ENCODE results near the gene TDP2. TPM values are rescaled to one million over a fixed set of nuclear protein-coding genes. Genes with fewer than 3 reads are reported as not detected.

The TDP2 gene
- polyA plus RNA-seq, 1 donor from 2014 or later, result 49.0 TPM

DNA sequence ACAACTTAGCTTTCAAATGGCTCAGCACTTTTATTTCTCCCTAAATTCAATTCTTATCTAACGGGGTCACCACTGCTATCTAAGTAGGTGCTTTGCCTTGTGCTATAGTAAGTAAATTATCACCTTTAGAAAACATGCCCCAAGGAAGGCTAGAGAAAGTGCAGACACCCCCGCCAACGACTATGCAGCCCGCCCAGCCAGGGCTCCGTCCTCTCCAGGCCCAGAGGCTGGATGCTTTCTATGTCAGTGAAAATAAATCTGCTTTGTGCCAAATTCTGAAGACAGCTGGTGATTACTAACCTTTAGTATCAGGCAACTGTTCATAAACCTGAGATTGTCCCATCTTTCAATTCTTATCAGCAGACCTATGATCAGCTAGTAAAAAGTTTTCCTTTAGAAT, 35.0 kb downstream of the TDP2 start:
- Histone ChIP-seq H3K4me2 (ENCODE audit: low read length) (no peak overlapping the region), H3K27ac (ENCODE audit: low read length) (no peak overlapping the region), H3F3A (ENCODE audit: insufficient read depth, low read length, poor library complexity, severe bottlenecking) (no peaks in the 10 kb centered on the region), H3K9me3 (ENCODE audit: low read length) (no peaks in the 10 kb centered on the region), H3K27me3 (ENCODE audit: insufficient read depth, low read depth, low read length) (no peaks in the 10 kb centered on the region), H2AFZ (ENCODE audit: low read depth, low read length) (no peak overlapping the region), H4K20me1 (ENCODE audit: insufficient read depth) (no peaks in the 10 kb centered on the region), H3K4me3 (ENCODE audit: low read length) (no peak overlapping the region), H3K9me2 (ENCODE audit: insufficient read depth, low read length) (no peaks in the 10 kb centered on the region), H3K36me3 (ENCODE audit: insufficient read depth, low read length) (no peaks in the 10 kb centered on the region), H3K79me2 (replicated peaks; ENCODE audit: insufficient read depth, low read length) (no peaks in the 10 kb centered on the region), H3K9ac (ENCODE audit: low read length) (no peak overlapping the region)
- TF ChIP-seq EP300 (conservative IDR thresholded peaks at IDR 0.05; ENCODE audit: poor library complexity, severe bottlenecking) (no peak), MXI1 (conservative IDR thresholded peaks at IDR 0.05; ENCODE audit: poor library complexity, severe bottlenecking) (no peak), POLR2AphosphoS5 (IDR thresholded peaks at IDR 0.05) (no peak), SMC3 (conservative IDR thresholded peaks at IDR 0.05; ENCODE audit: poor library complexity) (no peak), TAF1 (IDR thresholded peaks at IDR 0.05; ENCODE audit: low read depth) (no peak), EZH2 (IDR thresholded peaks at IDR 0.05; ENCODE audit: borderline replicate concordance, insufficient read depth, low read length, poor library complexity, severe bottlenecking) (no peak)
- TF ChIP-seq, protein P1, sequence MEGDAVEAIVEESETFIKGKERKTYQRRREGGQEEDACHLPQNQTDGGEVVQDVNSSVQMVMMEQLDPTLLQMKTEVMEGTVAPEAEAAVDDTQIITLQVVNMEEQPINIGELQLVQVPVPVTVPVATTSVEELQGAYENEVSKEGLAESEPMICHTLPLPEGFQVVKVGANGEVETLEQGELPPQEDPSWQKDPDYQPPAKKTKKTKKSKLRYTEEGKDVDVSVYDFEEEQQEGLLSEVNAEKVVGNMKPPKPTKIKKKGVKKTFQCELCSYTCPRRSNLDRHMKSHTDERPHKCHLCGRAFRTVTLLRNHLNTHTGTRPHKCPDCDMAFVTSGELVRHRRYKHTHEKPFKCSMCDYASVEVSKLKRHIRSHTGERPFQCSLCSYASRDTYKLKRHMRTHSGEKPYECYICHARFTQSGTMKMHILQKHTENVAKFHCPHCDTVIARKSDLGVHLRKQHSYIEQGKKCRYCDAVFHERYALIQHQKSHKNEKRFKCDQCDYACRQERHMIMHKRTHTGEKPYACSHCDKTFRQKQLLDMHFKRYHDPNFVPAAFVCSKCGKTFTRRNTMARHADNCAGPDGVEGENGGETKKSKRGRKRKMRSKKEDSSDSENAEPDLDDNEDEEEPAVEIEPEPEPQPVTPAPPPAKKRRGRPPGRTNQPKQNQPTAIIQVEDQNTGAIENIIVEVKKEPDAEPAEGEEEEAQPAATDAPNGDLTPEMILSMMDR (IDR thresholded peaks at IDR 0.05; ENCODE audit: poor library complexity, severe bottlenecking), result no peak
- TF ChIP-seq, protein P2, sequence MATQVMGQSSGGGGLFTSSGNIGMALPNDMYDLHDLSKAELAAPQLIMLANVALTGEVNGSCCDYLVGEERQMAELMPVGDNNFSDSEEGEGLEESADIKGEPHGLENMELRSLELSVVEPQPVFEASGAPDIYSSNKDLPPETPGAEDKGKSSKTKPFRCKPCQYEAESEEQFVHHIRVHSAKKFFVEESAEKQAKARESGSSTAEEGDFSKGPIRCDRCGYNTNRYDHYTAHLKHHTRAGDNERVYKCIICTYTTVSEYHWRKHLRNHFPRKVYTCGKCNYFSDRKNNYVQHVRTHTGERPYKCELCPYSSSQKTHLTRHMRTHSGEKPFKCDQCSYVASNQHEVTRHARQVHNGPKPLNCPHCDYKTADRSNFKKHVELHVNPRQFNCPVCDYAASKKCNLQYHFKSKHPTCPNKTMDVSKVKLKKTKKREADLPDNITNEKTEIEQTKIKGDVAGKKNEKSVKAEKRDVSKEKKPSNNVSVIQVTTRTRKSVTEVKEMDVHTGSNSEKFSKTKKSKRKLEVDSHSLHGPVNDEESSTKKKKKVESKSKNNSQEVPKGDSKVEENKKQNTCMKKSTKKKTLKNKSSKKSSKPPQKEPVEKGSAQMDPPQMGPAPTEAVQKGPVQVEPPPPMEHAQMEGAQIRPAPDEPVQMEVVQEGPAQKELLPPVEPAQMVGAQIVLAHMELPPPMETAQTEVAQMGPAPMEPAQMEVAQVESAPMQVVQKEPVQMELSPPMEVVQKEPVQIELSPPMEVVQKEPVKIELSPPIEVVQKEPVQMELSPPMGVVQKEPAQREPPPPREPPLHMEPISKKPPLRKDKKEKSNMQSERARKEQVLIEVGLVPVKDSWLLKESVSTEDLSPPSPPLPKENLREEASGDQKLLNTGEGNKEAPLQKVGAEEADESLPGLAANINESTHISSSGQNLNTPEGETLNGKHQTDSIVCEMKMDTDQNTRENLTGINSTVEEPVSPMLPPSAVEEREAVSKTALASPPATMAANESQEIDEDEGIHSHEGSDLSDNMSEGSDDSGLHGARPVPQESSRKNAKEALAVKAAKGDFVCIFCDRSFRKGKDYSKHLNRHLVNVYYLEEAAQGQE (IDR thresholded peaks at IDR 0.05; ENCODE audit: borderline replicate concordance), result no peak

DNA sequence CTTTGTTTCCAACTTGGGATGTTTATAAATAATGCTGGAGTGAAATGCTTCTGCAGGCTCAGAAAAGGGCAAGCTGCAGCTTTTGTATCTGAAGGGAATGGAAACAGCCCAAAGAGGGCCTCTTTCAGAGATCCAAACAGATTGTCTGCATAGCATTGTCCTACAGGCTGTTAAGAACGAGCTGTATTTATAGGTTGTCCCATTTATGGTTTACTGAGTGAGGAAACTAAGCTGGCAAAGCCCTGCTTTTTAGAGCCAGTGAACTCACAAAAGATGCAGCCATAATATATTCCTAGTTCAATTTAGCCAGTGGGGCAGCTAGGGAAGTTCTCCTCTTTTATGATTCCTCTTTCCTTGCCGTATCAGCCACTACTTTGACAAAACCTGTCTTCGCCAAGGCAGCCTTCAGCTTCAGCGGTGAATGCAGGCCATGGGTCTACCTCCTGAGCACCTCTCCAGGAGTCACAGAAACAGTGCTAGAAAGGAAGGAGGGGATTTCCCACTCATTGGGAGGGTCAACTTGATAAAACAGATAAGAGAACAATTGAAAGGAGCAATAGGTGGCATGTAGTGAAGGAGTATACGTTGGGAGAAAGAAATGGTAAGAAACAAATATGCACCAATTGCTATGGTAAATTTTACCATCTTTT, 35.7 kb downstream of the TDP2 start:
- no peak for TF ChIP-seq EZH2 (IDR thresholded peaks at IDR 0.05; ENCODE audit: borderline replicate concordance, insufficient read depth, low read length, poor library complexity, severe bottlenecking)
- TF ChIP-seq, protein P2 (IDR thresholded peaks at IDR 0.05; ENCODE audit: borderline replicate concordance), result no peak
- TF ChIP-seq EP300 (conservative IDR thresholded peaks at IDR 0.05; ENCODE audit: poor library complexity, severe bottlenecking), result no peak
- no peak for TF ChIP-seq TAF1 (IDR thresholded peaks at IDR 0.05; ENCODE audit: low read depth)
- TF ChIP-seq POLR2AphosphoS5 (IDR thresholded peaks at IDR 0.05), result no peak
- TF ChIP-seq SMC3 (conservative IDR thresholded peaks at IDR 0.05; ENCODE audit: poor library complexity), result no peak
- TF ChIP-seq, protein P1 (IDR thresholded peaks at IDR 0.05; ENCODE audit: poor library complexity, severe bottlenecking), result no peak
- TF ChIP-seq MXI1 (conservative IDR thresholded peaks at IDR 0.05; ENCODE audit: poor library complexity, severe bottlenecking), result no peak
- no peak for TF ChIP-seq RAD21 (conservative IDR thresholded peaks at IDR 0.05)
- Histone ChIP-seq H3K79me2 (replicated peaks; ENCODE audit: insufficient read depth, low read length) (no peaks in the 10 kb centered on the region), H3K36me3 (ENCODE audit: insufficient read depth, low read length) (no peaks in the 10 kb centered on the region), H3K9me3 (ENCODE audit: low read length) (no peaks in the 10 kb centered on the region), H3K4me2 (ENCODE audit: low read length) (no peak overlapping the region), H3K4me3 (ENCODE audit: low read length) (no peak overlapping the region), H3K9me2 (ENCODE audit: insufficient read depth, low read length) (no peaks in the 10 kb centered on the region), H3K27ac (ENCODE audit: low read length) (no peak overlapping the region), H3F3A (ENCODE audit: insufficient read depth, low read length, poor library complexity, severe bottlenecking) (no peaks in the 10 kb centered on the region), H3K9ac (ENCODE audit: low read length) (no peak overlapping the region), H3K27me3 (ENCODE audit: insufficient read depth, low read depth, low read length) (no peaks in the 10 kb centered on the region), H4K20me1 (ENCODE audit: insufficient read depth) (no peaks in the 10 kb centered on the region), H2AFZ (ENCODE audit: low read depth, low read length) (no peak overlapping the region)

Measured in neural cell (in vitro differentiated cells).